ENCODE results near the gene CCDC190.

- TF ChIP-seq EZH2phosphoT487 (IDR thresholded peaks at IDR 0.05; ENCODE audit: insufficient read depth, low read depth) (no peak), EZH2 (IDR thresholded peaks at IDR 0.05; ENCODE audit: insufficient read depth, poor library complexity, severe bottlenecking) (no peak)
Observed at GRCh38 chr1:162857850-162858249, 3.1 kb downstream of the CCDC190 start.

Measured in GM23248 (cell line).